HepG2 (cell line): Measurements from ENCODE around the gene CYLD. TPM values are rescaled to one million over a fixed set of nuclear protein-coding genes. Genes with fewer than 3 reads are reported as not detected.

ENCODE experiments used
- BRF2 ChIP-seq: sonication (generic); formaldehyde crosslinking; IDR thresholded peaks from 2 replicates; pipeline ENCODE4 v1.8.1; 2022; ENCODE audit warnings: mild to moderate bottlenecking, missing genetic modification reagents
- GTF2F1 ChIP-seq: fragments of 150-350 bp; IDR thresholded peaks from 2 replicates; pipeline ENCODE4 v1.6.1; 2014; ENCODE audit warnings: low read length
- HMG20B ChIP-seq: conservative IDR thresholded peaks from 2 replicates; pipeline ENCODE4 v1.6.1; 2016; ENCODE audit warnings: missing genetic modification reagents, missing compliant biosample characterization
- KDM4B ChIP-seq: sonication (generic); formaldehyde crosslinking; IDR thresholded peaks from 2 replicates; pipeline ENCODE4 v1.4.0; 2020; ENCODE audit warnings: missing genetic modification reagents
- PLSCR1 ChIP-seq: sonication (generic); formaldehyde crosslinking; IDR thresholded peaks from 2 replicates; pipeline ENCODE4 v1.5.0; 2020; ENCODE audit warnings: missing genetic modification reagents, mild to moderate bottlenecking, borderline replicate concordance
- REST ChIP-seq, 2 experiments: IDR thresholded peaks; 2 replicates each; pipeline ENCODE4 v1.6.1; 2011 to 2012; ENCODE audit warnings: low read length in 2 of 2, borderline replicate concordance in 1 of 2, low read depth in 1 of 2, mild to moderate bottlenecking in 1 of 2, moderate library complexity in 1 of 2
- THRA ChIP-seq: sonication (generic); formaldehyde crosslinking; IDR thresholded peaks from 2 replicates; pipeline ENCODE4 v1.4.0; 2020; ENCODE audit warnings: missing genetic modification reagents, borderline replicate concordance
- ZBTB3 ChIP-seq: sonication (generic); formaldehyde crosslinking; IDR thresholded peaks from 2 replicates; pipeline ENCODE4 v1.4.0; 2020; ENCODE audit warnings: low read depth, mild to moderate bottlenecking, moderate library complexity, missing genetic modification reagents, borderline replicate concordance
- ZNF275 ChIP-seq: sonication (generic); formaldehyde crosslinking; IDR thresholded peaks from 2 replicates; pipeline ENCODE4 v1.8.0; 2022; ENCODE audit warnings: missing genetic modification reagents, mild to moderate bottlenecking, inconsistent platforms, borderline replicate concordance
- ZNF639 ChIP-seq: conservative IDR thresholded peaks from 2 replicates; pipeline ENCODE4 v1.6.1; 2018; ENCODE audit warnings: missing genetic modification reagents
- polyA plus RNA-seq, 8 experiments: library from polyadenylated mRNA; depleted of rRNA in 3 of 8; stranded (reverse) in 7 of 8; unstranded in 1 of 8; fragments of >200 nt; fragmentation: Illumina TruSeq in 4 of 8; extraction: Trizol in 4 of 8; gene quantifications; 2 replicates each; pipeline versions ENCODE4 v1.2.1 to v1.2.3, GENCODE V29; 2011 to 2016; ENCODE audit warnings: low read depth in 4 of 8, missing spikeins in 1 of 8, mixed read lengths in 1 of 8; ENCODE audit not compliant: insufficient read depth in 1 of 8
- total RNA-seq, 5 experiments: library from RNA; depleted of rRNA; stranded (reverse); fragments of >200 nt; fragmentation: Illumina TruSeq; extraction: Trizol; gene quantifications; 2 replicates each; pipeline ENCODE4 v1.2.3, GENCODE V29; 2016; ENCODE audit warnings: low read depth in 1 of 5
- TF ChIP-seq, protein P1 (sequence below): sonication (generic); formaldehyde crosslinking; IDR thresholded peaks from 2 replicates; pipeline ENCODE4 v1.4.0; 2020; ENCODE audit warnings: missing genetic modification reagents
- TF ChIP-seq, protein P2 (sequence below): sonication (generic); formaldehyde crosslinking; IDR thresholded peaks from 2 replicates; pipeline ENCODE4 v1.4.0; 2020; ENCODE audit warnings: missing genetic modification reagents
- TF ChIP-seq, protein P3 (sequence below): sonication (generic); formaldehyde crosslinking; IDR thresholded peaks from 2 replicates; pipeline ENCODE4 v1.4.0; 2020; ENCODE audit warnings: mild to moderate bottlenecking, missing genetic modification reagents

The CYLD gene
- total and polyA plus RNA-seq, 2 of the 13 experiments (the other 11 are each of a cell fraction or from before 2014, with no cell fraction given) = 6.1 to 11.4 TPM

DNA sequence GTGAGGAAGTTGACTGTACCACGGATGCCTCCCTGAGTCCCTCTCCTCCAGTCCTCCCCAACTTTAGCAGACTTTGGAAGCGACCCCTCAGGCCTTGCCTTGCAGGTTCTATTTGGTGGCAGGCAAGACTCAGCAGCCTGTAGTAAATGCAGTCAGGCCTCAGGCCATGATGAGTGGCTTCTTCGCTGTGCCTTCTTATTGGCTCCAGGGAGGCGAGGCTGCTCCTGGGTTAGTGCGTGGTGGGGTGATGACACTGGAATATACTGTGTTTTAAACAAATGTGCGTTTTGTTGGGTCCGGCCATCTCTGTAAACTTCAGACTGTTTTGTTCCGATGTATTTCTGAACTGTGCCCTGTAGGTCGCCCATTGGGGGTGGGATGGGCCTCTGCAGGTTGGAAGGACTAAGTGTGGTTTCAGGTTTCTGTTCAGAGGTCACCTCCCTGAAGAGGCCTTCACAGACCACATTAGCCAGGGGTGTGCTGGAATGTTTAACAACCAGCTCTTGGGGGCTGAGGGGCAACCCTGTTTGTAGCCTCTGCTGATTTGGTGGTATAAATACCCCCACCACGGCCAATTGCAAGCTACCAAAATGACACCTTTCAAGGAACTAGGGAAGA lies 62.5 kb downstream of the CYLD start (continued):
- TF ChIP-seq PLSCR1 (no peak), ZBTB3 (CRISPR knock-in tag) (no peak), HMG20B (CRISPR knock-in tag) (no peak), THRA (CRISPR knock-in tag) (peak; percentile 49; the same call in 1 of the 2 replicates), GTF2F1 (no peak), REST (IDR thresholded peaks at IDR 0.05; ENCODE audit: borderline replicate concordance in 1 of 2, low read depth in 1 of 2, low read length in 2 of 2) (peak in 1 of 2 experiments; percentile 54; a peak in 1 of 4 replicates), BRF2 (CRISPR knock-in tag) (peak; percentile 27; the same call in 1 of the 2 replicates), ZNF275 (CRISPR knock-in tag) (0 out of 2 replicates have a peak, but pooled peaks have one; percentile 27), KDM4B (CRISPR knock-in tag) (no peak), ZNF639 (CRISPR knock-in tag) (no peak)
- TF ChIP-seq, protein P1, sequence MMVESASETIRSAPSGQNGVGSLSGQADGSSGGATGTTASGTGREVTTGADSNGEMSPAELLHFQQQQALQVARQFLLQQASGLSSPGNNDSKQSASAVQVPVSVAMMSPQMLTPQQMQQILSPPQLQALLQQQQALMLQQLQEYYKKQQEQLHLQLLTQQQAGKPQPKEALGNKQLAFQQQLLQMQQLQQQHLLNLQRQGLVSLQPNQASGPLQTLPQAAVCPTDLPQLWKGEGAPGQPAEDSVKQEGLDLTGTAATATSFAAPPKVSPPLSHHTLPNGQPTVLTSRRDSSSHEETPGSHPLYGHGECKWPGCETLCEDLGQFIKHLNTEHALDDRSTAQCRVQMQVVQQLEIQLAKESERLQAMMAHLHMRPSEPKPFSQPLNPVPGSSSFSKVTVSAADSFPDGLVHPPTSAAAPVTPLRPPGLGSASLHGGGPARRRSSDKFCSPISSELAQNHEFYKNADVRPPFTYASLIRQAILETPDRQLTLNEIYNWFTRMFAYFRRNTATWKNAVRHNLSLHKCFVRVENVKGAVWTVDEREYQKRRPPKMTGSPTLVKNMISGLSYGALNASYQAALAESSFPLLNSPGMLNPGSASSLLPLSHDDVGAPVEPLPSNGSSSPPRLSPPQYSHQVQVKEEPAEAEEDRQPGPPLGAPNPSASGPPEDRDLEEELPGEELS (CRISPR knock-in tag) = peak; percentile 79
- TF ChIP-seq, protein P2, sequence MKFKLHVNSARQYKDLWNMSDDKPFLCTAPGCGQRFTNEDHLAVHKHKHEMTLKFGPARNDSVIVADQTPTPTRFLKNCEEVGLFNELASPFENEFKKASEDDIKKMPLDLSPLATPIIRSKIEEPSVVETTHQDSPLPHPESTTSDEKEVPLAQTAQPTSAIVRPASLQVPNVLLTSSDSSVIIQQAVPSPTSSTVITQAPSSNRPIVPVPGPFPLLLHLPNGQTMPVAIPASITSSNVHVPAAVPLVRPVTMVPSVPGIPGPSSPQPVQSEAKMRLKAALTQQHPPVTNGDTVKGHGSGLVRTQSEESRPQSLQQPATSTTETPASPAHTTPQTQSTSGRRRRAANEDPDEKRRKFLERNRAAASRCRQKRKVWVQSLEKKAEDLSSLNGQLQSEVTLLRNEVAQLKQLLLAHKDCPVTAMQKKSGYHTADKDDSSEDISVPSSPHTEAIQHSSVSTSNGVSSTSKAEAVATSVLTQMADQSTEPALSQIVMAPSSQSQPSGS (CRISPR knock-in tag) = no peak; the same call in none of the 2 replicates
- TF ChIP-seq, protein P3, sequence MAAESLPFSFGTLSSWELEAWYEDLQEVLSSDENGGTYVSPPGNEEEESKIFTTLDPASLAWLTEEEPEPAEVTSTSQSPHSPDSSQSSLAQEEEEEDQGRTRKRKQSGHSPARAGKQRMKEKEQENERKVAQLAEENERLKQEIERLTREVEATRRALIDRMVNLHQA (CRISPR knock-in tag) = no peak
